Tibial nerve (tissue), 4 donors: Measurements from ENCODE around the gene CTNNA2.

Experiments
- CTCF ChIP-seq, 5 experiments: fragments of 200-600 bp in 3 of 5; fragments of 450-650 bp in 2 of 5; sonication (generic) in 3 of 5; IDR thresholded peaks; one replicate each; pipeline ENCODE4 v1.5.1; 2016 to 2019; ENCODE audit warnings: antibody characterized with exemption in 5 of 5, mild to moderate bottlenecking in 3 of 5, moderate library complexity in 2 of 5
- EP300 ChIP-seq, 2 donors: sonication (generic); formaldehyde crosslinking; IDR thresholded peaks; one replicate each; pipeline ENCODE4 v1.6.1; 2017; ENCODE audit warnings: antibody characterized with exemption in 2 of 2, mild to moderate bottlenecking in 1 of 2
- POLR2A ChIP-seq, 2 donors: fragments of 450-650 bp; IDR thresholded peaks; one replicate each; pipeline ENCODE4 v1.6.1; 2017; ENCODE audit warnings: antibody characterized with exemption in 2 of 2, mild to moderate bottlenecking in 2 of 2, moderate library complexity in 2 of 2

- TF ChIP-seq CTCF (IDR thresholded peaks at IDR 0.05) (no peak), POLR2A (IDR thresholded peaks at IDR 0.05) (no peak), EP300 (IDR thresholded peaks at IDR 0.05) (no peak)
Measured at GRCh38 chr2:79580175-79580574, 67.3 kb downstream of the CTNNA2 start.
